Nephron (organoid): ENCODE data around the gene DUSP3.

Experiments
- H3K27ac Mint-ChIP-seq, 3 experiments: 2 replicates each; pipeline ENCODE4 v1.8.0; 2020; ENCODE audit warnings: mixed read lengths in 3 of 3, mild to moderate bottlenecking in 2 of 3, moderate library complexity in 1 of 3
- H3K27me3 Mint-ChIP-seq: 2 replicates; pipeline ENCODE4 v1.8.0; 2021; ENCODE audit warnings: low read depth, mild to moderate bottlenecking, moderate library complexity, mixed read lengths
- H3K36me3 Mint-ChIP-seq: 2 replicates; pipeline ENCODE4 v1.8.0; 2020; ENCODE audit warnings: low read depth, mixed read lengths
- H3K4me1 Mint-ChIP-seq: 2 replicates; pipeline ENCODE4 v1.8.0; 2020; ENCODE audit warnings: mixed read lengths
- H3K4me3 Mint-ChIP-seq, 3 experiments: 2 replicates each; pipeline ENCODE4 v1.8.0; 2020; ENCODE audit warnings: mild to moderate bottlenecking in 3 of 3, mixed read lengths in 3 of 3, moderate library complexity in 2 of 3
- H3K9me3 Mint-ChIP-seq: 2 replicates; pipeline ENCODE4 v1.8.0; 2020; ENCODE audit warnings: mixed read lengths
- CTCF ChIP-seq, 3 experiments: fragments of 200-600 bp; sonication (generic); IDR thresholded peaks; one replicate each; pipeline ENCODE4 v1.5.0; 2021; ENCODE audit warnings: antibody characterized with exemption in 3 of 3; ENCODE audit not compliant: unreplicated experiment in 3 of 3

DUSP3 gene

GRCh38 chr17:43778337-43779144, at the start of gene DUSP3:
DUSP3 (minus strand) TSS chr17:43778977; CDS start chr17:43778924, 53 bp downstream.
- H3K9me3 Mint-ChIP-seq = no peaks in the 10 kb centered on the region
- peaks cover 23% of the 10 kb centered on the region for H3K27me3 Mint-ChIP-seq
- H3K4me3 Mint-ChIP-seq = peak within 1 kb of the TSS; percentile 87 to 90 (median 89)
- H3K4me1 Mint-ChIP-seq = peaks cover 14% of the 10 kb centered on the region
- H3K27ac Mint-ChIP-seq = peak within 1 kb of the TSS; percentile 48 to 86 (median 82)
- peaks cover 19% of the 10 kb centered on the region for H3K36me3 Mint-ChIP-seq
- TF ChIP-seq CTCF (IDR thresholded peaks at IDR 0.05; ENCODE audit: unreplicated experiment in 3 of 3) = no peak

- H3K4me3 Mint-ChIP-seq = no peak overlapping the region
- peaks cover 39% of the 10 kb centered on the region for H3K36me3 Mint-ChIP-seq
- no peak overlapping the region for H3K27ac Mint-ChIP-seq
- no peak for TF ChIP-seq CTCF (IDR thresholded peaks at IDR 0.05; ENCODE audit: unreplicated experiment in 3 of 3)
- peaks cover 14% of the 10 kb centered on the region for H3K4me1 Mint-ChIP-seq
- H3K9me3 Mint-ChIP-seq = no peaks in the 10 kb centered on the region
- peaks cover 4% of the 10 kb centered on the region for H3K27me3 Mint-ChIP-seq
Measured at GRCh38 chr17:43827596-43827995, 48.8 kb upstream of the DUSP3 start.

DNA sequence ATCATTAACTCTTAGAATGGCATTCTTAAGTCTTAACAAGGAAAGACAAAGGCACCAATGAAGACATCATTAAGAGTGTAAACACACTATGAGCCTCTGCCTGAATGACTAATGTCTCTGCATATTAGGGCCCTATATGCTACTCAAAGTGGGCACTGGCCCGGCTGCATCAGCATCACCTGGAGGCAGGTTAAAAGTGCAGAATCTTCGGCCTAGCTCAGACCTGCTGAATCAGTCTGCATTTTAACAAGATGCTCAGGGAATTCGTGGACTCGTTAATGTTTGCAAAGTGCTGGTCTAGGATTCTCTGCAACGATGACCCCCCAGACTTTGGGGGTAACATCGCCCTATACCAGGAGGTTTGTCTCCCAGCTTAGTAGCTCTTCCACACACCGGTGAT, 47.4 kb upstream of the DUSP3 start:
- TF ChIP-seq CTCF (IDR thresholded peaks at IDR 0.05; ENCODE audit: unreplicated experiment in 3 of 3) = no peak
- Mint-ChIP-seq H3K36me3 (peaks cover 47% of the 10 kb centered on the region), H3K27me3 (peaks cover 4% of the 10 kb centered on the region), H3K9me3 (no peaks in the 10 kb centered on the region), H3K4me1 (peaks cover 5% of the 10 kb centered on the region), H3K27ac (no peak overlapping the region), H3K4me3 (no peak overlapping the region)

GRCh38 chr17:43825567-43825966, 46.8 kb upstream of the DUSP3 start:
- Mint-ChIP-seq H3K4me3 (no peak overlapping the region), H3K27ac (no peak overlapping the region)
- no peak for TF ChIP-seq CTCF (IDR thresholded peaks at IDR 0.05; ENCODE audit: unreplicated experiment in 3 of 3)

GRCh38 chr17:43823350-43824084, 44.7 kb upstream of the DUSP3 start:
- Mint-ChIP-seq H3K9me3 (no peaks in the 10 kb centered on the region), H3K4me1 (no peaks in the 10 kb centered on the region), H3K27me3 (no peaks in the 10 kb centered on the region), H3K27ac (no peak overlapping the region), H3K36me3 (peaks cover 45% of the 10 kb centered on the region), H3K4me3 (no peak overlapping the region)
- no peak for TF ChIP-seq CTCF (IDR thresholded peaks at IDR 0.05; ENCODE audit: unreplicated experiment in 3 of 3)

More at GRCh38 chr17:43825567-43825966, 46.8 kb upstream of the DUSP3 start:
- no peaks in the 10 kb centered on the region for H3K4me1 Mint-ChIP-seq
- peaks cover 47% of the 10 kb centered on the region for H3K36me3 Mint-ChIP-seq
- no peaks in the 10 kb centered on the region for H3K9me3 Mint-ChIP-seq
- H3K27me3 Mint-ChIP-seq = no peaks in the 10 kb centered on the region
